Stimulated activated CD4-positive, alpha-beta T cell treated with anti-CD3 and anti-CD28 coated beads, Interleukin-12 subunit alpha, Interleukin-12 subunit beta, amount 100 ng/mL, for 24 hours (primary cell): Measurements from ENCODE around the gene TTLL6.
A peak's percentile ranks its signal among the peaks of the same experiment; 100 is the strongest.

Source experiments
- DNase-seq, 2 experiments: peaks; one replicate each; pipeline ENCODE4 v3.0.0-alpha.2; 2020; ENCODE audit warnings: low read depth in 2 of 2

Gene TTLL6

GRCh38 chr17:48738424-48738802 lies 78.6 kb downstream of the TTLL6 start:
- DNase-seq: no peak

- DNase-seq: no peak
These were observed 79.5 kb downstream of the TTLL6 start for GRCh38 chr17:48737330-48738043.

- DNase-seq: no peak
These were observed 82.0 kb downstream of the TTLL6 start for GRCh38 chr17:48735062-48735351.

- no peak for DNase-seq
These were observed 82.5 kb downstream of the TTLL6 start for GRCh38 chr17:48734333-48735061.

- DNase-seq: no peak
These were observed 83.2 kb downstream of the TTLL6 start for GRCh38 chr17:48733632-48734328.

GRCh38 chr17:48732688-48733629 lies 84.1 kb downstream of the TTLL6 start:
- DNase-seq: no peak

- DNase-seq: no peak
These were observed 85.7 kb downstream of the TTLL6 start for GRCh38 chr17:48731355-48731754.

GRCh38 chr17:48730240-48730550 lies 86.8 kb downstream of the TTLL6 start:
- DNase-seq: no peak

GRCh38 chr17:48729335-48730239 lies 87.4 kb downstream of the TTLL6 start:
- DNase-seq: no peak

GRCh38 chr17:48728232-48729231 lies 88.5 kb downstream of the TTLL6 start, which contains the start of gene HOXB13:
Gene HOXB13 (minus strand): TSS chr17:48728750. CDS start chr17:48728593, 157 bp downstream.
- no peak for DNase-seq

- no peak for DNase-seq
These were observed 89.4 kb downstream of the TTLL6 start for GRCh38 chr17:48727415-48728175.

- DNase-seq: no peak
These were observed 90.1 kb downstream of the TTLL6 start for GRCh38 chr17:48726916-48727286.

- DNase-seq: no peak
These were observed 90.7 kb downstream of the TTLL6 start for GRCh38 chr17:48726114-48726915.

- no peak for DNase-seq
These were observed 91.6 kb downstream of the TTLL6 start for GRCh38 chr17:48725288-48726064.

- DNase-seq: no peak
These were observed 92.1 kb downstream of the TTLL6 start for GRCh38 chr17:48725004-48725287.

- DNase-seq: peak; percentile 54 to 82
These were observed 92.6 kb downstream of the TTLL6 start for GRCh38 chr17:48724251-48725003.
